Measurements from ENCODE around the gene C9orf153.

The C9orf153 gene

GRCh38 chr9:86263876-86264275 lies 4.4 kb upstream of the C9orf153 start:
- DNase-seq (ENCODE audit: low read depth): no peak
- H3K4me3 ChIP-seq (ENCODE audit: low read depth, low read length): no peak overlapping the region
- TF ChIP-seq CTCF (conservative IDR thresholded peaks at IDR 0.05; ENCODE audit: low read depth, low read length): no peak

DNA sequence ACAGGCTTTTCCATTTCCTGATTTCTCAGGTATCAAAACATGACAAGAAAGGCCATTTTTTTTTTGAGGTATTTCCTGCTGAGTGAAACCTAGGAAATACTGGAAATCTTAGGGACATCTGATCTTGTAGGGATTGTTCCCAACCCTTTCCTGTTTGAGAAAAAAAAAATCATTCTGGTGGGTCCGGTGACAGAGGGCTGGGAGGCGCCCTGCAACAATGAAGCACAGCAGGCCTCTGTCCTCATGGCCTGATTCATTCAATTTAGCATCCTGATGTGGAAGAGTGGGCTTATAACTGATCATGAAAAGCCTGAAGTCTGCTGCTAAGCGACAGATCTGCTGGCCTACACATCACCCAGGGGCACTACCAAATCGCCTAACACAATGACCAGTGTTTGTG lies 3.0 kb upstream of the C9orf153 start:
- DNase-seq (ENCODE audit: low read depth): no peak
- TF ChIP-seq CTCF (conservative IDR thresholded peaks at IDR 0.05; ENCODE audit: low read depth, low read length): no peak
- H3K4me3 ChIP-seq (ENCODE audit: low read depth, low read length): no peak overlapping the region

- no peak overlapping the region for H3K4me3 ChIP-seq (ENCODE audit: low read depth, low read length)
- TF ChIP-seq CTCF (conservative IDR thresholded peaks at IDR 0.05; ENCODE audit: low read depth, low read length): no peak
- DNase-seq (ENCODE audit: low read depth): no peak
These were observed 2.1 kb downstream of the C9orf153 start for GRCh38 chr9:86257391-86257790.

DNA sequence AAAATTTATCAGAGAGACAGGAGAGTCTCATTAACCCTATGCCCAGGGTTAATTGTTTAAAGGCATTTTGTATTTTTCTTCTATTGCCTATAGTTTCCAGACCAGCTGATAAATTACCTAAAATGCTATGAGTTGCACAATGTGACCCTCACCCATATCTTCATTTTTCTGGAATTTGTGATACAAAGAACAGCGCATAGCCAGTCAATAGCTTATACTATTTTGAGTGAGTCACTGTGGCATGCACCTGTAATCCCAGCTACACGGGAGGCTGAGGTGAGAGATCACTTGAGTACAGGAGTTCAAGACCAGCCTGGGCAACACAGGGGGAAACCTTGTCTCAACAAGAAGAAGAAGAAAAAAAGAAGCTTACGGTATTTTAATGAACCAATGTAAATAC lies 2.8 kb downstream of the C9orf153 start:
- DNase-seq (ENCODE audit: low read depth): no peak
- TF ChIP-seq CTCF (conservative IDR thresholded peaks at IDR 0.05; ENCODE audit: low read depth, low read length): no peak
- no peak overlapping the region for H3K4me3 ChIP-seq (ENCODE audit: low read depth, low read length)

DNA sequence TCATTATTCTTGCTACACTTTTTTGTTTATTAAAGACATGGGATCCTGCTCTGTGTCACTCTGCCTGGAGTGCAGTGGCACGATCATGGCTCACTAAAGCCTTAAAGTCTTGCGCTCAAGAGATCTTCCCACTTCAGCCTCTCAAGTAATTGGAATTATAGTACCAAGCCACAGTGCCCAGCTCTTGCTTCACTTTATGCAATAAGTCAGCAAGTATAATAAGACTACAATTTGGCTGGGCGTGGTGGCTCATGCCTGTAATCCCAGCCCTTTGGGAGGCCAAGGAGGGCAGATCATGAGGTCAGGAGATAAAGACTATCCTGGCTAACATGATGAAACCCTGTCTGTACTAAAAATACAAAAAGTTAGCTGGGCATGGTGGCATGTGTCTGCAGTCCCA lies 5.9 kb downstream of the C9orf153 start:
- H3K4me3 ChIP-seq (ENCODE audit: low read depth, low read length): no peak overlapping the region
- no peak for DNase-seq (ENCODE audit: low read depth)
- TF ChIP-seq CTCF (conservative IDR thresholded peaks at IDR 0.05; ENCODE audit: low read depth, low read length): no peak

GRCh38 chr9:86252870-86253269 lies 6.6 kb downstream of the C9orf153 start:
- DNase-seq (ENCODE audit: low read depth): no peak
- no peak for TF ChIP-seq CTCF (conservative IDR thresholded peaks at IDR 0.05; ENCODE audit: low read depth, low read length)
- no peak overlapping the region for H3K4me3 ChIP-seq (ENCODE audit: low read depth, low read length)

- TF ChIP-seq CTCF (conservative IDR thresholded peaks at IDR 0.05; ENCODE audit: low read depth, low read length): no peak
- no peak overlapping the region for H3K4me3 ChIP-seq (ENCODE audit: low read depth, low read length)
- DNase-seq (ENCODE audit: low read depth): no peak
These were observed 9.3 kb downstream of the C9orf153 start for GRCh38 chr9:86250123-86250522.
